Measurements from ENCODE around the gene PEX16.
A peak's percentile ranks its signal among the peaks of the same experiment; 100 is the strongest.
"Not testable (repeated sequence)": the region's sequence is repeated elsewhere in the genome, so short reads cannot be mapped to it uniquely, and the experiment has no call there.

The PEX16 gene

DNA sequence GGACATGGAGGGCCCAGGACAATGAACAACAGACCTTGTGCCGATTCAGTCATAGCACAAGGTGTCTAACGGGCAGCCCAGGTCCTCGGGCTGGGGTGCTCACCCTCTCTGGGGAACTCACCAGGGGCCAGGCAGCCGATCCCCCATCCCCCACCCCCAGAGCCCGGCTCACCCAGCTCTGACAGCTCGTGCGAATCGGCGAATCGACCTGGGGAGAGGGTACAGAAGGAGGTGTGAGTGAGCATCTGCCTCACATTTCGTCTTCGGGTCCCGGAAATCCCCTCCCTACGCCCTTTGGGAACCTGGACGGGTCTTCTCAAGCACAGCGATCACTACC is 423 bp downstream of the PEX16 start:
- no peak for DNase-seq

GRCh38 chr11:45915446-45915845 is 2.2 kb downstream of the PEX16 start:
- DNase-seq = no peak

GRCh38 chr11:45913942-45914635 is 3.6 kb downstream of the PEX16 start:
- DNase-seq = no peak

DNA sequence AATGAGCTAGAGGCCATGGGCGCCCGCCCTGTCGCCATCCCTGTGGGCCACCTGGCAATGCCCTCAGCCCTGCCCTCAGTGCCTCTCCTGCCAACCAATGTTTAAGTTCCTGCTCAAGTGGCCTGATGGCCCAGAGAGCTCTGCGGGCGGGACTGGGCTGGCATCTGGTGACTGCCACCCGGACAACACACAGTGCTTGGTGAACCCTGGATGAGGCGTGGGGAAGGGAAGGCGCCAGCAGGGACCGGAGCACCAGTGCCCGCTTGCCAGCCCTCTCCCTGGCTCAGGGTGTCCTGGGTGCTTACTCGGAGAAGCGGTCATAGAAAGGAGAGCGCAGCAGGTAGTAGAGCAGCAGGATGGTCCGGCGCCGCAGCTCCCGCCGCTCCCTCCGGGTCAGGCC is 4.2 kb downstream of the PEX16 start:
- no peak for DNase-seq

DNA sequence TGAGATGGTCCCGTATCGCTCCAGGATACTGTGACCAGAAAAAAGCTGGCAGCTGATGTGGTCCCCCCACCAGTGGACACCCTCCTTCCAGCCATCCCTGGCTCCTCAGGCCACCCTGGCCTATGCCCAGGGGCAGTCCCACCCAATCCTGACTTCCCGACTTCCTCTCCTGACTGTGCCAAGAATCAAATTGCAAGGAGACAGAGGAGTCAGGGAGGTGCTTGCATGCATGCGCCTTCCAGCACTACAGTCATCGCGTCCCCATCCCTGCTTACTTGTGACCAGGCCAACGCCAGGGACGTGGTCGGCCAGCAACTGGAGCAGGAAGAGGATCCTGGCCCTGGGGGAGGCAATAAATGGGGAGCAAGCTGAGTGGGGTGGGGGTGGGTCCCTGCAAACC is 7.1 kb downstream of the PEX16 start:
- no peak for DNase-seq

DNA sequence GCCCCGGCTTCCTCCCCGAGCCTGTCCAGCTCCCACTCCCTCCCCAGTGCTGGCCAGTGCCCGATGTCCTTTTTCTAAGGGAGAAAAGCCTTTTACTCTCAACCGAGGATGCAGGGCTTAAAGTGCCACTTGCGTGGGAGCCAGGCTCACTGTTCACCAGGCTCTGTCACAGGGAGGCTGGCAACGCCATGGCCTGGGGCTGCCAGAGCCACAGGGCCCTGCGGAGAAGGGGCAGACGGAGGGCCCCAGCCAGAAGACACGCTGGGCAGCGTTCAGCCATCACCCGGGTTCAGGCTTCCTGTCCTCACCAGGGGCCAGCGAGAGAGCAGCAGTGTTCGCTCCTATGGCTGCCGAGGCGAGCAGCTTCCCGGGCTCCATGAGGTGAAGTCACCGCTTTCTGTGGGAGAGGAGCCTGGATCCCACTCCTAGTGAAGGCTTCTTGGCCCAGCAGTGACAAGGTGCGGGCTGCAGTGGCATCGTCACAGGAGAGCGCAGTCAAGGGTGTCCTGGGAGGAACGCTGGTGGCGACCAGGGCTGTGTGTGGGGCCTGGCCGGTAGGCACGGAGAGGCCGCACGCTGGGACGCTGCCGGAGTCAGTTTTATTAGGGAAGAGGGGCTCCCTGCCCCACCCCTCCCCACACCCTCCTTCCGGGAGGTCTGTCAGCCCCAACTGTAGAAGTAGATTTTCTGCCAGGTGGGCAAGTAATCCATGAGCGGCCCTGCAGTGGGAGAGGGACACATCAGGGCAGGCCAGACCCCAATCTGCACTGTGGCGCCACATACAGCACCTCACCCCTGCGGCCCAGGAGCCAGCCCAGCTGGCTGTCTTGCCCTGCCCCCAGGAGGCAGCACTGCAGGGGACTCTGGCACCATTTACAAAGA is 7.8 kb downstream of the PEX16 start:
- DNase-seq = no peak

DNA sequence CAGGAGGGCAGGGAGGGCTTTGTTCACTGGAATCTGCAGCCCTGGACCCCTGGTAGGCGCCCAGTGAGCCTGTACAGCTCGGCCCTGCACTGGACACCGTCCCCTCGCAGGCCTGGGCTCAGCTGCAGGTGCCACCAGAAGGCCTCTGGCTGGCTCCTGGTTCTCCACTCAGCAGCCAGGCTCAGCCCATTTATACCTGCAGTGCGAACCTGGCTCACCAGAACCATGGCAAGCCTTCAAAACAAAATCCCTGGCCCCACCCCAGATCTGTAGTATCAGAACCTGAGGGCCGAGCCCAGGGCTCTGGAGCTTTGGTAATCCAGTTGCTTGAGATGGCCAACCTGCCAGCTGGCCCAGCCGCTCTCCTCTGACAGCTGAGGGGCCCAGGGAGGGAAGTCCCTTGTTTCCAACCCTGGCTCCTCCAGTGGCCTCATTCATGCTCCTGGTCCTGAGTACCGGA is 9.7 kb downstream of the PEX16 start:
- DNase-seq = no peak

DNA sequence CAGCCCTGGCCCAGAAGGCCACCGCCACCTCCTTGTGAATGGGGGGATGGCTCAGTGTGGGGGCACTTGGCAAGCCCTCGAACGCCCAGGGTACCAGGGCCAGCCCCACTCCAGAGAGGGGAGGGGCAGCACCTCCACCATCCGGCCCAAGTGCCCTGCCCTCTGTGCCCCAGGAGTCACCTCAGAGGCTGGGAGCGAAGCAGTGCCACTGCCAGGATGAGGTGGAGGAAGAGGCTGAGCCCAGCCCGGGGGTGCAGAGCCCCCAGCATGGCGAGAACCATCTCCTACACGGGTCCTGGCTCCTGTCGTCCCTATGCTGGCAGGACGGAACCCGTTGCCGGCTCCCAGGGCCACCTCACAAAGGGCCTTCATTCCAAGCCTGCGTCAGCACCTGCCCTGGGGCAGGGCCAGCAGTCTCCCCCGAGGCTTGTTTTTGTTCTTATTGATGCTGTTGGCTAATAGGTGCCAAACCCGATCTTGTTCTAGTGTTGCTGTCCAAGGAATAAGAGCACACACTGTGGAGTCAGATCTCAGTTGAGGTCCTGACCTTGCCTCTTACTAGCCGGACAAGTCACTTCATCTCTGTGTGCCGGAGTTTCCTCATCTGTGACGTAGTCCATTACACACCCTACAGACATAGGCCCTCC is 10.6 kb downstream of the PEX16 start, which contains the start of gene FREY1:
FREY1 (minus strand) TSS at position 307 of the 647 bp plus-strand sequence; CDS start at position 281, 26 bp downstream.
- no peak for DNase-seq

- DNase-seq = no peak
These were observed 11.5 kb downstream of the PEX16 start for GRCh38 chr11:45906096-45906682.

GRCh38 chr11:45905576-45905975 is 12.1 kb downstream of the PEX16 start:
- not testable (repeated sequence) for DNase-seq

- no peak for DNase-seq
These were observed 12.6 kb downstream of the PEX16 start for GRCh38 chr11:45905095-45905494.

- DNase-seq = no peak
These were observed 13.3 kb downstream of the PEX16 start for GRCh38 chr11:45904309-45904915.

DNA sequence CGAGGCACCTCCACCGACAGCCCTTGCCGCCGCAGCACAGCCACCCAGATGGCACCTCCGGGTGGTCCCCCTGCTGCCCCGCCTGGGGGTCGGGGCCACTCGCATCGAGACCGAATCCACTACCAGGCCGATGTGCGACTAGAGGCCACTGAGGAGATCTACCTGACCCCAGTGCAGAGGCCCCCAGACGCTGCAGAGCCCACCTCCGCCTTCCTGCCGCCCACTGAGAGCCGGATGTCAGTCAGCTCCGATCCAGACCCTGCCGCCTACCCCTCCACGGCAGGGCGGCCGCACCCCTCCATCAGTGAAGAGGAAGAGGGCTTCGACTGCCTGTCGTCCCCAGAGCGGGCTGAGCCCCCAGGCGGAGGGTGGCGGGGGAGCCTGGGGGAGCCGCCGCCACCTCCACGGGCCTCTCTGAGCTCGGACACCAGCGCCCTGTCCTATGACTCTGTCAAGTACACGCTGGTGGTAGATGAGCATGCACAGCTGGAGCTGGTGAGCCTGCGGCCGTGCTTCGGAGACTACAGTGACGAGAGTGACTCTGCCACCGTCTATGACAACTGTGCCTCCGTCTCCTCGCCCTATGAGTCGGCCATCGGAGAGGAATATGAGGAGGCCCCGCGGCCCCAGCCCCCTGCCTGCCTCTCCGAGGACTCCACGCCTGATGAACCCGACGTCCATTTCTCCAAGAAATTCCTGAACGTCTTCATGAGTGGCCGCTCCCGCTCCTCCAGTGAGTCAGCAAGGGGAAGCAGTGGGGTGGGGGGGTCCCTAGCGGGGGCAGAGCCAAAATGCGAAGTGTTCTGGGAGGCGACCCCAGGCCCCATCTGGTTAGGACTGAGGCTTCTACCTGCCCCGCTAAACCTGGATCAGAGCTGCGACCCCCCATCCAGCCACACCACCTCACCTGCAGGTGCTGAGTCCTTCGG is 15.0 kb downstream of the PEX16 start:
- DNase-seq = no peak

GRCh38 chr11:45901626-45902025 is 16.1 kb downstream of the PEX16 start:
- no peak for DNase-seq

- no peak for DNase-seq
These were observed 16.6 kb downstream of the PEX16 start for GRCh38 chr11:45900916-45901617.

DNA sequence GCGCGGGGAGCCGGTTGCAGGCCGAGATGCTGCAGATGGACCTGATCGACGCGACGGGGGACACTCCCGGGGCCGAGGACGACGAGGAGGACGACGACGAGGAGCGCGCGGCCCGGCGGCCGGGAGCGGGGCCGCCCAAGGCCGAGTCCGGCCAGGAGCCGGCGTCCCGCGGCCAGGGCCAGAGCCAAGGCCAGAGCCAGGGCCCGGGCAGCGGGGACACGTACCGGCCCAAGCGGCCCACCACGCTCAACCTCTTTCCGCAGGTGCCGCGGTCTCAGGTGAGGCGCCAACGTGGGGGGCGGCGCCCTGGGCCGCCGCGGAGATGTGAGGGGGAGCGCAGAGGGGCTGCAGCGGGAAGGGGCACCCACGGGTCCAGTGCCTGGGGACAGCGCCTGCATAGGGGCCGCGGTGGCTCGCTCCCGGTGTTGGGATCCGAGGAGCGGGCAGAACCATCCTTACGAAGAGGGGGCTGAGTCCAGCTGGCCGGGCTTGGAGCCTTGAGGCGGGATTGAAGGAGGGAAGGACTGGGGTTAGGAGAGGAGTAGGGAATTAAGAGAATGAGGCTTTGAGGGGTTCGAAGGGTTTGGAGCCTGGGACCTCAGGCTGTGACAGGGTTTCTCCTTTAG is 17.4 kb downstream of the PEX16 start:
- not testable (repeated sequence) for DNase-seq

- DNase-seq = peak; percentile 35
These were observed 18.1 kb downstream of the PEX16 start for GRCh38 chr11:45899448-45900174.

DNA sequence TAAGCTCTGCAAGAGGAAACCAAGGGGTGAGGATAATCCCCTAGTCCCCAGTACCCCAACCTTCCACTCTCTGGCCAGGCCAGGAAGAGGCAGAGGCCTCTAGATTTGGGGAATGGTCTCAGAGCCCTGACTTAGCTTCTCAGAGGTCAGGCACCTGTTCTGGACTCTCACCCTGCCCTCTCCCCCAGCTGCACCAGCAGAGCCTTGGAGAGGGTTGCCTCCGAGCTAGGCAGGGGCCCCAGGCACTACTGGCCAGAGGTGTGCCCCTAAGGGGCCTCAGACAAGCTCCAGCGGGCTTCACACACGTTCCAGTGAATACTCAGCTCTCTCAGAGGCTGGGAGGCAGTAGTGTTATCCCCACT is 18.6 kb downstream of the PEX16 start:
- no peak for DNase-seq

DNA sequence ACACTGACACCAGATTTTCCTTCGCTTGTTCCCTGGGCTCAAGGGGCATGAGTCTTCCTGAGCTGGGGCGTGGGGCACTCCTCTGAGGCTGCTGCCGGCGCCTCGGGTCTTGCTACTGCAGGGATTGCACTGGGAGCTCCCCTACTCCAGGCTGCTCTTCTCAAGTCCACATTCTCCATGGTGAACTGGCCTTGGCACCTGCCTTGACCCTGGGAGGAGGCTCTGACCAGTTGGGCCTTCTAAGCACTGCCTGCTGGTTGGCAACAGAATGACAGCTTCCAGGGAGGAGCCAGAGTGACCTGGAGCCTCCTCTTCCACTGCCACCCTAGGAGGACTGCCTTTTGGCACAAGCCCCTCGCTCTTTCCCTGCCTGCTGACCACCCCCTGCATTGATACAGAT is 20.1 kb downstream of the PEX16 start:
- DNase-seq = no peak

DNA sequence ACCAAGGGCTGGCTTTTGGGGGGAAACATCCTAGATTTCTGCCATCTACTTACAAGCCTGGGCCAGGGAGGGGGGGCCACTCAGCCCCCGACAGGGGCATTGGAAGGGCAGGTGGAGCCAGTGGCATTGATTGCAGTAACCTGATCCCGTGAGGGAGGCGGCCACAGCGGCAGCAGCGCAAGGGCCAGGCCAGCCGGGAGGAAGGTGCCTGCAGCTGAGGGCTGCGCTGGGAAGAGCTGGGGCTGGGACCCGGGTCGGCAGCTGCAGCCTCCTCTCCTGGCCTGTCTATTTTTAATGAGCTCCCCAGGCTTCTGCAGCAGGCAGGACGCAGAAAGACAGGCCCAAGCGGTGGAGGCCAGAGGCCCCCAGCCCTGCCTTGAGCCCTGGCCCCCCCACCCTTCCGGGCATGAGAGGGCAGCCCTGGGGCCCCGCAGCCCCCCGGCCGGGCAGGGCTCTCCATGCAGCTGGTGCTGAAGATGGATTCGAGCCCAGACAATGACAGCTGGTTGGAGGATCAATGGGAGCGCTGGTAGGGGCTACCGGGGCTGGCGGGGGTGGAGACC is 21.2 kb downstream of the PEX16 start:
- peak; percentile 52 for DNase-seq
